SK-N-MC (cell line): ENCODE results near the gene CBY3.
"Not testable (repeated sequence)": the region's sequence is repeated elsewhere in the genome, so short reads cannot be mapped to it uniquely, and the experiment has no call there.

Experiments used
- EZH2 ChIP-seq: fragments of 200-600 bp; sonication (generic); IDR thresholded peaks from one replicate; pipeline ENCODE4 v1.6.1; 2017; ENCODE audit warnings: antibody characterized with exemption
- FOXP2 ChIP-seq: optimal IDR thresholded peaks from 2 replicates; pipeline ENCODE3; 2011; ENCODE audit warnings: mild to moderate bottlenecking, moderate library complexity; ENCODE audit not compliant: insufficient read depth; ENCODE audit errors: extremely low read length, control extremely low read depth
- POLR2AphosphoS5 ChIP-seq: IDR thresholded peaks from 2 replicates; pipeline ENCODE4 v1.6.1; 2012; ENCODE audit warnings: mild to moderate bottlenecking, low read depth, low read length, borderline replicate concordance

GRCh38 chr5:179657302-179658178 is 23.3 kb downstream of the CBY3 start:
- TF ChIP-seq EZH2, POLR2AphosphoS5, FOXP2: not testable (repeated sequence)
